ENCODE data around the gene LAMTOR2. TPM values are rescaled to one million over a fixed set of nuclear protein-coding genes. Genes with fewer than 3 reads are reported as not detected.
"Not testable (repeated sequence)": the region's sequence is repeated elsewhere in the genome, so short reads cannot be mapped to it uniquely, and the experiment has no call there.

Gene LAMTOR2
- polyA plus RNA-seq (2013, experiment 1 of 2; ENCODE audit: insufficient read length): 50.8 TPM
- polyA plus RNA-seq (2013, experiment 2 of 2; ENCODE audit: insufficient read length): 48.0 TPM

GRCh38 chr1:156054500-156055280, at the start of gene LAMTOR2:
LAMTOR2 (plus strand) TSS chr1:156054782; CDS start chr1:156054890, 108 bp downstream.
- peak; percentile 98 for DNase-seq

GRCh38 chr1:156004843-156005584, 49.6 kb upstream of the LAMTOR2 start:
- DNase-seq: no peak

DNA sequence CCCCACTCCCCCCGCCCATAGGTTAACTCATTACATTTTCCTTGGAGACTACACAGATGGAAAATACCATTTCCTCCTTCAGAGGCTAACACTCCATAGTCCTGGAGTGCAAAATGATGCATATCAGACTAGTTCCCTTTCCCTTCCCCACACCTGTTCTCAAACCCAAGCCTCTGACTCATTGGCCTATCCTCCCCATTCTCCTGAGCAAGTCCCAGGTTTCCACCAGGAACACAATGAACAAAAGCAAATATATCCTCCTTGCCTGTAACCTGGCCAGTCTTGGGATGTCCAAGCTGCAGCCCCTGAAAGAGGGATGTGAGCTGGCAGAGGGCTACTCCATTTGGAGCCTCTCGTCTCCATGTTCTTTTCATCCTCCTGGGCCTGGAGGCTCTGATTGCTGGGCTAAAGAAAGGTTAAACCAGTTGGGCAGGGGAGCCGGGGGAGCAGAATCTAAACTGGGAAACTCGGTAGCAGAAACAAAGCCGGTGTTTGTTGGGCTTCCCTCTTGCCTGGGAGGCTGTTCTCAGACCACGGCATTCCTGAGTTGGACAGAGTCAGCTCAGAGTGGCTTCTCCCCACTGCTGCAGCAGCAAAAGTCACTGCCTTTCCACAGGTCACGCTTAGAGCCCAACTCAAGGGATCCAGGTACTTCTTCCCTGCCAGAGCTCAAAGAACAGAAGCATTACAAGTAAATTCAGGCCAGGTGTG, 47.8 kb upstream of the LAMTOR2 start:
- DNase-seq: no peak

- no peak for DNase-seq
These were observed 45.2 kb upstream of the LAMTOR2 start for GRCh38 chr1:156009404-156009803.

GRCh38 chr1:156012051-156012817, 42.3 kb upstream of the LAMTOR2 start:
- DNase-seq: no peak

GRCh38 chr1:156014829-156015228, 39.8 kb upstream of the LAMTOR2 start:
- DNase-seq: no peak

GRCh38 chr1:156019946-156020292, 34.7 kb upstream of the LAMTOR2 start:
- no peak for DNase-seq

DNA sequence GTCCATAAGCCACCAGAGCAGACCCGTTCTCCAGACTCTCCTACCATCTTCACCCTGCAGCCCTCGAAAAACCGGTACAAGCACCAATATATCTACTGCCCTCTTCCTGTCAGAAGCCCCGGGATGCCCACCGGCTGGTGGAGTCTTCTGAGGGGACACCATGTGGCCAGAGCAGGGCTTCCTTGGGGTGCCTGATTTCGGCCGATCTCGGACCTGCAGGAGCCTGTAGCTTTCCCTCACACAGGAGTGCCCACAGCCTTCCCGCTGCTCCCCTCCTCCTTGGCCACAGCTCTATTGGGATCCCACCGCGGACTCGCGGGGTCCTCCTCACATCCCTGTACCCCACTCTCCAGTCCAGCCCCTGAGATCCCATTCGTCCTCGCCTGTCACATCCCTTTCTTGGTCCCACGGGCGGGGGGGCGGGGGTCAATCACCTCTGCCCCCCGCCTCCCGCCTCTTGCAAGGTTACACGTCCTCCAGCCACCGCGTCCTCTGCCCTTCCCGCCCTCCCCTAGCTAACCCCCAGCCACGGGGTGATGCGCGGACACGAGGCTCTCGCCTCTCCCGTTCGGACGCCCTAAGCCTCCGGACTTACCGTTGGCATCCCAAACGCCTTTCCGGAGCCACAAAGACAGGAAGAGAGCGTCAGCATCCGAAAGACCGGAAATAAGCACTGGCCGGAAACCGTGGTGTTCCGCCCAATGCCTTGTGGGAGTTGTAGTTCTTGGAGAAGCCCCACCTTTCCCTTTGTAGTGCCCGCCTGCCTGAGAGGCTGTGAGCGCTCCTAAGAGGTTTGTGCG, 34.1 kb upstream of the LAMTOR2 start, which contains the start of gene SSR2:
Gene SSR2 (minus strand): TSS at position 659 of the 800 bp plus-strand sequence. CDS start 784 bp downstream, outside the sequence.
- DNase-seq: peak; percentile 91

GRCh38 chr1:156021093-156021428, 33.5 kb upstream of the LAMTOR2 start:
- DNase-seq: no peak

GRCh38 chr1:156021954-156022353, 32.6 kb upstream of the LAMTOR2 start:
- no peak for DNase-seq

DNA sequence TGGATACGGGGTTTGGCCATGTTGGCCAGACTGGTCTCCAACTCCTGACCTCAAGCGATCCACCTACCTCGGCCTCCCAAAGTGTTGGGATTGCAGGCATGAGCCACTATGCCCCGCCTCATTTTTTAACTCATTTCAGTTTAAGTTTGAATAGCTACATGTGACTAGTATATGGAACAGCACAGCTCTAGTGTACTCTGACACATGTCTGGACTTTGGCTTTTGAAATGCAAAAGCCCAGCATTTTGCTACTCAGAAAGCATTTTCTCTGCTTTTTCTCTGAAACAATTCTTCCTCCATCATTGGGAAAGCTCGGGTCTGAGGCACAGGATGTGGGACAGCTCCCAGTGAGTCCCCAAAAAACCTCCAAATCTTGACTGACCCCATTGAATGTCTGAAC, 29.8 kb upstream of the LAMTOR2 start:
- DNase-seq: no peak

DNA sequence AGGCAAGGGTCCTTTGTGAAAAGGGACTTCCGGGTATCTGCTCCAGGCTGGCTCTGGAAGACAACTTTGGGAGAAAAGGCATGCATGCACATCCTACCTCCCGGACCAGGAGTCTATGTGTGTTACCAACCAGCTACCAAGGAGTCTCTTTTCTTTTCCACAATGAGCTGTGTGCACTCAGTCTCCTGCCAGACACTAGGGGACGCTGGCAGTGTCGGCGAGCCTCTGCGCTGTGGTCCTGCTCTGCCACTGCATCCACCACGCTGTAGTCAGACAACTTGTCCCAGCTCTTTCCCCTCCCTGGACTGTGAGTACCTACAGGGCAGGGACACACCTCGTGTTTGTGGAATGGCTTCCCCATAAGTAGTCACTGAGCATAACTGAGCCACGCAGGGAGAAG, 28.7 kb upstream of the LAMTOR2 start:
- DNase-seq: peak; percentile 49

DNA sequence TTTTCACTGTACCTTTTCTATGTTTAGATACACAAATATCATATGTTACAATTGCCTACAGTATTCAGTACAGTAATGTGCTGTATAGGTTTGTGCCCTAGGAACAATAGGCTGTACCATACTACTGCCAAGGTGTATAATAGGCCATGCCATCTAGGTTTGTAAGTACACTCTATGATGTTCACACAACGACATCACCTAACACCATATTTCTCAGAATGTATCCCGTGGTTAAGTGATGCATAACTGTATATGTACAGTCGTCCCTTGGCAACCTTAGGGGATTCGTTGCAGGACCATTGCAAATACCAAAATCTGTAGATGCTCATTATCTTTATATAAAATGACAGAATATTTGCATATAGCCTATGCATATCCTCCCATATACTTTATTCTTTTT, 28.0 kb upstream of the LAMTOR2 start:
- DNase-seq: no peak

DNA sequence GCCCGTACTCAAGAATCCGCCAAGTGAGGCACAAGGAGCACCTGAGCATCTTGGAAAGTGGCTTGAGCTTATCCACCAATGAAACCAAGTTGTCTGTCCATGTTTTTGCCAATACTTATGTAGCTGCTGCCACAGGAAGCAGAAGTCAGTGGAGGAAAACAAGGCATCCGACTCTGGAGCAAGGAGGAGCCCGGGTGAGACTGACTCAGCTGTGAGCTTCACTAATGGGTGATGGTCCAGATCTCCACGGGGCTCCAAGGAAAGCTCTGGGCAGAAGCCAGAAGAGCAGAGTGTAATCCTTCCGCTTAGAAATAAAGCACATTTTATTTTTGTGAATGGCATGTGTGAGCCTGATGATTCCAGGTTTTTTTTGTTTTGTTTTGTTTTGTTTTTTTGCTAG, 21.6 kb upstream of the LAMTOR2 start:
- DNase-seq: peak; percentile 65

DNA sequence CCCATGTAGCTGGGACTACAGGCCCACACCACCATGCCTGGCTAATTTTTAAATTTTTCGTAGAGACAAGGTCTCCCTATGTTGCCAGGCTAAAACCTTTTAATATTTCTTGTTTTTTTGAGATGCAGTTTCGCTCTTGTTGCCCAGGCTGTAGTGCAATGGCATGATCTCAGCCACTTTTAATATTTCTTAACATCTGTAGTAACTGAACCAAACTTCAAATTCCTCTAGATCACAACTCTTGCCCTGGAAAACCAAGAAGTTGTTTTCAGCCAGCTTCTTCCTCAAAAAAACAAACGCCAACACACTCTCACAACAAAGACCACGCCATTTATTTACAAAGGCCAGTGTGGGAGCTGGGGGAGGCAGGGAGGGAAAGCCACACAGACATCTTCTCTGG, 19.6 kb upstream of the LAMTOR2 start:
- not testable (repeated sequence) for DNase-seq

DNA sequence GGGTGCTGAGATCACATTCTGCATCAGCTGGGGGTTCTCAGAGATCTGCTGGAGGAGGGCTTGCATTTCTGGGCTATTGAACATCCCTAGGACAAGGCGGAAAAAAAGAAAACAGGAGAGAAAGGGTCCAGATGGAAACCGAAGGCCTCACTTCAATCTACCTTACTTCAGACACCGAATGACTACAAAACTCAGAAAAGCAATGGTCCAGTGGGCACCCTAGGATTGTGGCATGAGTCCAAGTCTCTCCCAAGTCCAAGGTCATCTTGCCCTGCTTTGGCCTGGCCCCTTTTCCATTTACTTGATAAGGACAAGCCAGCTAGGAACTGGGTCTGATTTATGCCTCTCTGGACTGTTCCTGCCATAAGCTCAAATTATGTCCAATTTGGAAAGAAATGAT, 11.8 kb upstream of the LAMTOR2 start:
- no peak for DNase-seq

GRCh38 chr1:156045076-156045475, 9.5 kb upstream of the LAMTOR2 start:
- DNase-seq: no peak

DNA sequence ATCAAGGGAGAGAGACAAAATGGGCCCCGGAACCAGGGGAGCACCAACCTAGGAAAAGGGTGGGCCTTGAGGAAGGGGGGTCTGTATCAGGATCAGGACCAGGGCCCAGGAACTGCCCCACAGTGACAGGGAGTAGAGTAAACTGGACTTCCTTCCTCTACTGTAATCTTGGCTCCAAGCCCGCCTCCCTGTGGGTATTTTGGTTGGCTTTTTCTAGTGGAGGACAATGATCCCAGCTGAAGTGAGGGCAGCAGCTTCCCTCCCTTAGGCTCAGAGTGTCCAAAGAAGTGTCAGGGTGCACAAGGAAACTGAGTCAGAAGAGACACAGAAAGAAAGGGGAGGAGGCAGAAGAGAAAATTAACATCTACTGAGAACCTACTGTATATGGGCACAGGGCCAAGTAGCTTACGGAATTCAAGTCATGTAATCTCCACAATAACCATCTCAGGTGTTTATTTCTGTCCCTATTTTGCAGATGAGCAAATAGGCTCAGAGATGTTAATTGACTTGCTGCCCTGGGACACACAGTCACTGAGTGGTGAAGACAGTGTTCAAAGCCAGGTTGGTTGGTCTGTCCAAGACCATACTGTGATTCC, 5.8 kb upstream of the LAMTOR2 start:
- DNase-seq: no peak

DNA sequence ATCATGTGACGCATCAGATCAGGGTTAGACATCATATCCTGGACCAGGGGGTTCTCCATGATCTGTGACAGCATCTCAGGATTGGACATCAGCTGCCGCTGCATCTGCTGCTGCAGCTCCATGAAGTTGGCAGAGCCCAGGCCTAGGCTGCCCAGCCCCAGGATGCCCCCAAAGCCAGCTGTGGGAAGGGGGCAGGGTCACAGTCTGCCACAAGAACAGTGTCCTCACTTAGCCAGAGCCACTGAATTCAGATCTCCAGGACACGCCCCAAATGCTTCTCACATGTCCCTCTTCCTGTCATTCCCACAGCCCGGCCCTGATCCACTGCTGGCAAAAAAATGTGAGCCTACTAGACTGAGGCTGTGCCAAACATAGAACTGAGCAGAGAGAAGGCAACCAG, 4.2 kb upstream of the LAMTOR2 start:
- no peak for DNase-seq

- DNase-seq: no peak
These were observed 3.4 kb upstream of the LAMTOR2 start for GRCh38 chr1:156051011-156051725.
